K562 (cell line): ENCODE results near the gene TMEM95. TPM values are rescaled to one million over a fixed set of nuclear protein-coding genes. Genes with fewer than 3 reads are reported as not detected.

Experiments
- ATAC-seq: fragments of 200-7000 bp; cut with Tn5 transposase; 3 replicates; pipeline ENCODE4 v1.9.1; 2020; ENCODE audit warnings: moderate library complexity
- BruUV-seq: library from RNA; stranded (reverse); fragments of 400-500 nt; replicated peaks from 2 replicates; lab custom pipeline; 2021; lab: Mats Ljungman, UMichigan
- CTCF ChIA-PET: fragments of 300-600 bp; formaldehyde crosslinking; extraction: SDS; loops from one replicate; lab custom pipeline; 2021; ENCODE audit warnings: low intra/inter-chr PET ratio; lab: Yijun Ruan, JAX
- POLR2A ChIA-PET: fragments of 300-600, 350-650 bp; sonication (Branson Sonifier 250); formaldehyde crosslinking; extraction: SDS; loops from one replicate; lab custom pipeline; 2021; ENCODE audit warnings: antibody characterized with exemption, inconsistent platforms; lab: Yijun Ruan, JAX
- DNase-seq, 4 experiments: peaks; one replicate each; pipeline versions ENCODE4 v3.0.0 to v3.0.0-alpha.2; 2011 to 2018; ENCODE audit warnings: low spot score in 3 of 4, mixed read lengths in 3 of 4; ENCODE audit errors: extremely low read depth in 1 of 4
- FAIRE-seq: peaks from 2 replicates; lab custom pipeline; 2011; peaks lifted over from hg19 to GRCh38; lab: Jason Lieb, UNC
- H2AFZ ChIP-seq: 2 replicates; pipeline ENCODE4 v1.6.0; 2011; ENCODE audit warnings: low read depth, low read length, control low read depth, inconsistent platforms
- H3K27ac ChIP-seq: fragments of 200-600 bp; 3 replicates; pipeline ENCODE4 v1.8.0; 2011; ENCODE audit warnings: low read depth, mild to moderate bottlenecking, control low read depth, inconsistent platforms, low read length, moderate library complexity, mixed read lengths; ENCODE audit errors: extremely low read depth
- H3K27me3 ChIP-seq, 2 experiments: fragments of 300-600 bp in 1 of 2; 2 replicates in 1 of 2; 3 replicates in 1 of 2; pipeline versions ENCODE4 v1.6.0 to v1.8.0; 2011; ENCODE audit warnings: inconsistent platforms in 2 of 2, low read length in 2 of 2, mild to moderate bottlenecking in 1 of 2, mixed read lengths in 1 of 2, moderate library complexity in 1 of 2; ENCODE audit not compliant: control insufficient read depth in 2 of 2, insufficient read depth in 2 of 2
- H3K36me3 ChIP-seq: fragments of 300-600 bp; 3 replicates; pipeline ENCODE4 v1.8.0; 2011; ENCODE audit warnings: mild to moderate bottlenecking, low read length, inconsistent platforms; ENCODE audit not compliant: control insufficient read depth, insufficient read depth
- H3K4me1 ChIP-seq, 2 experiments: fragments of 200-600 bp in 1 of 2; replicated peaks in 1 of 2; 2 replicates in 1 of 2; 3 replicates in 1 of 2; pipeline versions ENCODE4 v1.5.1 to v1.8.0; 2011; ENCODE audit warnings: inconsistent platforms in 2 of 2, low read length in 2 of 2, mild to moderate bottlenecking in 1 of 2, mixed read lengths in 1 of 2, moderate library complexity in 1 of 2; ENCODE audit not compliant: control insufficient read depth in 2 of 2, insufficient read depth in 2 of 2
- H3K4me2 ChIP-seq: 2 replicates; pipeline ENCODE4 v1.6.1; 2011; ENCODE audit warnings: low read length, control low read depth, inconsistent platforms, mixed read lengths; ENCODE audit not compliant: insufficient read depth
- H3K4me3 ChIP-seq: fragments of 200-600 bp; sonication (generic), shearing (Covaris generic); 2 replicates; pipeline ENCODE4 v1.5.1; 2016; ENCODE audit warnings: control low read depth, inconsistent platforms
- H3K79me2 ChIP-seq: fragments of 200-600 bp; 3 replicates; pipeline ENCODE4 v1.8.0; 2011; ENCODE audit warnings: low read length, inconsistent platforms; ENCODE audit not compliant: control insufficient read depth, insufficient read depth
- H3K9ac ChIP-seq, 2 experiments: 2 replicates each; pipeline versions ENCODE4 v1.6.0 to v1.6.1; 2011; ENCODE audit warnings: low read depth in 2 of 2, low read length in 2 of 2, control low read depth in 1 of 2, inconsistent platforms in 1 of 2, mild to moderate bottlenecking in 1 of 2, mixed read lengths in 1 of 2; ENCODE audit not compliant: insufficient read depth in 1 of 2
- H3K9me1 ChIP-seq: one replicate; pipeline ENCODE4 v1.6.0; 2011; ENCODE audit warnings: inconsistent platforms, mild to moderate bottlenecking, low read length, moderate library complexity; ENCODE audit not compliant: control insufficient read depth, insufficient read depth
- H3K9me3 ChIP-seq: replicated peaks from 2 replicates; pipeline ENCODE4 v1.5.1; 2011; ENCODE audit warnings: low read depth, low read length, inconsistent platforms; ENCODE audit not compliant: control insufficient read depth, insufficient read depth
- H4K20me1 ChIP-seq: replicated peaks from 2 replicates; pipeline ENCODE4 v1.6.1; 2011; ENCODE audit warnings: low read length, inconsistent platforms, mixed read lengths; ENCODE audit not compliant: control insufficient read depth, insufficient read depth
- EGR1 ChIP-seq: fragments of 450-650 bp; conservative IDR thresholded peaks from 2 replicates; pipeline ENCODE4 v1.6.1; 2017; ENCODE audit warnings: mild to moderate bottlenecking
- NCOA6 ChIP-seq: fragments of 450-650 bp; IDR thresholded peaks from 2 replicates; pipeline ENCODE4 v1.6.1; 2017; ENCODE audit warnings: mild to moderate bottlenecking
- RBM34 ChIP-seq: fragments of 200-400 bp; formaldehyde crosslinking; IDR thresholded peaks from 2 replicates; pipeline ENCODE4 v1.6.1; 2018; ENCODE audit warnings: low read length, borderline replicate concordance; ENCODE audit not compliant: insufficient read depth
- ZBTB33 ChIP-seq: sonication (generic); formaldehyde crosslinking; IDR thresholded peaks from 2 replicates; pipeline ENCODE4 v1.8.1; 2023; ENCODE audit warnings: mild to moderate bottlenecking, missing genetic modification reagents
- WGBS: fragments of 100-300 bp; shearing (Covaris generic); methylation state at CpG from one replicate; pipeline ENCODE4 v1.1.6; 2016; ENCODE audit warnings: low coverage, mixed read lengths; ENCODE audit not compliant: insufficient coverage; ENCODE audit errors: missing lambda C conversion rate; 5-methylcytosine and 5-hydroxymethylcytosine counted together
- in situ Hi-C: fragments of 300-500 bp; cut with MboI; formaldehyde crosslinking; loops from 4 replicates; pipeline ENCODE4 v1.15.0; 2018; ENCODE audit warnings: inconsistent platforms, mixed read lengths
- intact Hi-C: fragments of 100-400 bp; cut with micrococcal nuclease; formaldehyde crosslinking; loops from 2 replicates; pipeline ENCODE4 v1.14.2; 2022
- polyA plus RNA-seq, 8 experiments: library from polyadenylated mRNA; depleted of rRNA in 4 of 8; stranded (reverse) in 5 of 8; unstranded in 3 of 8; fragments of >200 nt; fragmentation: Nextera tagmentation in 2 of 8; fragmentation: Illumina TruSeq in 1 of 8; extraction: Ambion mirVana in 2 of 8; extraction: Trizol in 1 of 8; gene quantifications; 2 replicates each; pipeline versions ENCODE4 v1.2.1 to v1.2.3, GENCODE V29; 2011 to 2014; ENCODE audit warnings: inconsistent platforms in 1 of 8, missing spikeins in 1 of 8
- total RNA-seq, 7 experiments: library from RNA; depleted of rRNA in 6 of 7; stranded (reverse); fragments of >200 nt in 6 of 7; fragmentation: Illumina TruSeq in 2 of 7; extraction: Trizol in 2 of 7; gene quantifications; 2 replicates each; pipeline versions ENCODE4 v1.2.1 to v1.2.3, GENCODE V29; 2011 to 2021; ENCODE audit warnings: low replicate concordance in 1 of 7
- TF ChIP-seq, protein P1 (sequence below): fragments of 450-650 bp; formaldehyde crosslinking; IDR thresholded peaks from 2 replicates; pipeline ENCODE4 v1.4.0; 2020; ENCODE audit warnings: mild to moderate bottlenecking, moderate library complexity
- TF ChIP-seq, protein P2 (sequence below), 2 experiments: fragments of 450-650 bp; formaldehyde crosslinking in 1 of 2; IDR thresholded peaks; 2 replicates each; pipeline versions ENCODE4 v1.4.0 to v1.6.1; 2014 to 2020; ENCODE audit warnings: mild to moderate bottlenecking in 2 of 2, borderline replicate concordance in 1 of 2, low read depth in 1 of 2
- TF ChIP-seq, protein P3 (sequence below), 2 experiments: fragments of 200-800 bp in 1 of 2; sonication (Bioruptor generic) in 1 of 2; sonication (generic) in 1 of 2; formaldehyde crosslinking in 1 of 2; IDR thresholded peaks in 1 of 2; conservative IDR thresholded peaks in 1 of 2; 2 replicates each; pipeline versions ENCODE4 v1.5.0 to v1.6.1; 2016 to 2020; ENCODE audit warnings: missing compliant biosample characterization in 1 of 2, missing genetic modification characterization in 1 of 2, missing genetic modification reagents in 1 of 2

TMEM95 gene
- total and polyA plus RNA-seq, 9 of the 15 experiments (the other 6 are each of a cell fraction or from before 2014, with no cell fraction given) = not detected

- H3K27ac ChIP-seq = no peak overlapping the region
- ChIA-PET CTCF (no interaction called here), POLR2A (interaction anchor here (0.5 to 1.1 kb wide), 5 partner anchors 12 to 246 kb away, joined by 3 to 4 read pairs (median 3); partner anchors contain the start of gene POLR2A)
- WGBS = 11% methylated on average over 10 of the region's 13 CpGs
- no peaks in the 10 kb centered on the region for H4K20me1 ChIP-seq
- H3K79me2 ChIP-seq = no peaks in the 10 kb centered on the region
- no peak overlapping the region for H3K9ac ChIP-seq
- no peak overlapping the region for H2AFZ ChIP-seq
- H3K9me1 ChIP-seq = no peaks in the 10 kb centered on the region
- H3K27me3 ChIP-seq = peaks cover 3 to 4% of the 10 kb centered on the region in 2 experiments; a peak in 1 of 5 replicates
- H3K36me3 ChIP-seq = no peaks in the 10 kb centered on the region
- no peak overlapping the region for H3K4me3 ChIP-seq
- DNase-seq (no peak), FAIRE-seq (no peak), ATAC-seq (no peak)
- no peak overlapping the region for H3K4me2 ChIP-seq
- no peaks in the 10 kb centered on the region for H3K9me3 ChIP-seq
- intact Hi-C loops (no loop called here), in situ Hi-C loops (no loop called here)
- no peaks in the 10 kb centered on the region; a peak in 1 of 5 replicates for H3K4me1 ChIP-seq
- BruUV-seq = no TSS peak
- TF ChIP-seq ZBTB33 (CRISPR knock-in tag) (no peak), NCOA6 (no peak), EGR1 (no peak), RBM34 (no peak)
- TF ChIP-seq, protein P1, sequence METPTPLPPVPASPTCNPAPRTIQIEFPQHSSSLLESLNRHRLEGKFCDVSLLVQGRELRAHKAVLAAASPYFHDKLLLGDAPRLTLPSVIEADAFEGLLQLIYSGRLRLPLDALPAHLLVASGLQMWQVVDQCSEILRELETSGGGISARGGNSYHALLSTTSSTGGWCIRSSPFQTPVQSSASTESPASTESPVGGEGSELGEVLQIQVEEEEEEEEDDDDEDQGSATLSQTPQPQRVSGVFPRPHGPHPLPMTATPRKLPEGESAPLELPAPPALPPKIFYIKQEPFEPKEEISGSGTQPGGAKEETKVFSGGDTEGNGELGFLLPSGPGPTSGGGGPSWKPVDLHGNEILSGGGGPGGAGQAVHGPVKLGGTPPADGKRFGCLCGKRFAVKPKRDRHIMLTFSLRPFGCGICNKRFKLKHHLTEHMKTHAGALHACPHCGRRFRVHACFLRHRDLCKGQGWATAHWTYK (CRISPR knock-in tag) = no peak
- TF ChIP-seq, protein P2, sequence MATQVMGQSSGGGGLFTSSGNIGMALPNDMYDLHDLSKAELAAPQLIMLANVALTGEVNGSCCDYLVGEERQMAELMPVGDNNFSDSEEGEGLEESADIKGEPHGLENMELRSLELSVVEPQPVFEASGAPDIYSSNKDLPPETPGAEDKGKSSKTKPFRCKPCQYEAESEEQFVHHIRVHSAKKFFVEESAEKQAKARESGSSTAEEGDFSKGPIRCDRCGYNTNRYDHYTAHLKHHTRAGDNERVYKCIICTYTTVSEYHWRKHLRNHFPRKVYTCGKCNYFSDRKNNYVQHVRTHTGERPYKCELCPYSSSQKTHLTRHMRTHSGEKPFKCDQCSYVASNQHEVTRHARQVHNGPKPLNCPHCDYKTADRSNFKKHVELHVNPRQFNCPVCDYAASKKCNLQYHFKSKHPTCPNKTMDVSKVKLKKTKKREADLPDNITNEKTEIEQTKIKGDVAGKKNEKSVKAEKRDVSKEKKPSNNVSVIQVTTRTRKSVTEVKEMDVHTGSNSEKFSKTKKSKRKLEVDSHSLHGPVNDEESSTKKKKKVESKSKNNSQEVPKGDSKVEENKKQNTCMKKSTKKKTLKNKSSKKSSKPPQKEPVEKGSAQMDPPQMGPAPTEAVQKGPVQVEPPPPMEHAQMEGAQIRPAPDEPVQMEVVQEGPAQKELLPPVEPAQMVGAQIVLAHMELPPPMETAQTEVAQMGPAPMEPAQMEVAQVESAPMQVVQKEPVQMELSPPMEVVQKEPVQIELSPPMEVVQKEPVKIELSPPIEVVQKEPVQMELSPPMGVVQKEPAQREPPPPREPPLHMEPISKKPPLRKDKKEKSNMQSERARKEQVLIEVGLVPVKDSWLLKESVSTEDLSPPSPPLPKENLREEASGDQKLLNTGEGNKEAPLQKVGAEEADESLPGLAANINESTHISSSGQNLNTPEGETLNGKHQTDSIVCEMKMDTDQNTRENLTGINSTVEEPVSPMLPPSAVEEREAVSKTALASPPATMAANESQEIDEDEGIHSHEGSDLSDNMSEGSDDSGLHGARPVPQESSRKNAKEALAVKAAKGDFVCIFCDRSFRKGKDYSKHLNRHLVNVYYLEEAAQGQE (IDR thresholded peaks at IDR 0.05; ENCODE audit: borderline replicate concordance) = no peak
- TF ChIP-seq, protein P2 (CRISPR knock-in tag; IDR thresholded peaks at IDR 0.05; ENCODE audit: low read depth) = no peak
- TF ChIP-seq, protein P3, sequence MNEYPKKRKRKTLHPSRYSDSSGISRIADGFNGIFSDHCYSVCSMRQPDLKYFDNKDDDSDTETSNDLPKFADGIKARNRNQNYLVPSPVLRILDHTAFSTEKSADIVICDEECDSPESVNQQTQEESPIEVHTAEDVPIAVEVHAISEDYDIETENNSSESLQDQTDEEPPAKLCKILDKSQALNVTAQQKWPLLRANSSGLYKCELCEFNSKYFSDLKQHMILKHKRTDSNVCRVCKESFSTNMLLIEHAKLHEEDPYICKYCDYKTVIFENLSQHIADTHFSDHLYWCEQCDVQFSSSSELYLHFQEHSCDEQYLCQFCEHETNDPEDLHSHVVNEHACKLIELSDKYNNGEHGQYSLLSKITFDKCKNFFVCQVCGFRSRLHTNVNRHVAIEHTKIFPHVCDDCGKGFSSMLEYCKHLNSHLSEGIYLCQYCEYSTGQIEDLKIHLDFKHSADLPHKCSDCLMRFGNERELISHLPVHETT (CRISPR knock-in tag; conservative IDR thresholded peaks at IDR 0.05 in 1 of 2, IDR thresholded peaks at IDR 0.05 in 1 of 2) = no peak
These were observed 13.1 kb downstream of the TMEM95 start for GRCh38 chr17:7367918-7368598.
